ENCODE measurements around the gene UFD1. TPM values are rescaled to one million over a fixed set of nuclear protein-coding genes. Genes with fewer than 3 reads are reported as not detected.

Gene UFD1
- total RNA-seq, 2 experiments from 2014 or later: 65.0 to 78.0 TPM

- H3K27me3 Mint-ChIP-seq: no peaks in the 10 kb centered on the region
- DNase-seq (no peak), ATAC-seq (no peak)
- peaks cover 42% of the 10 kb centered on the region for H3K36me3 Mint-ChIP-seq (ENCODE audit: low read depth)
- H3K4me1 Mint-ChIP-seq (ENCODE audit: low read depth): no peaks in the 10 kb centered on the region
- no peak overlapping the region for H3K27ac Mint-ChIP-seq
- CTCF ChIA-PET: no interaction called here
- TF ChIP-seq CTCF (IDR thresholded peaks at IDR 0.05): no peak
- no peak overlapping the region for H3K4me3 Mint-ChIP-seq
- POLR2A ChIA-PET: interaction anchor here (1.0 kb wide), 1 partner anchor 25 kb away, joined by 3 read pairs; the partner anchor contains the start of gene HIRA
- intact Hi-C loops (cut with micrococcal nuclease): no loop called here
- no peaks in the 10 kb centered on the region for H3K9me3 Mint-ChIP-seq
Observed at GRCh38 chr22:19406281-19406811, 72.6 kb downstream of the UFD1 start.

GRCh38 chr22:19405652-19406051, 73.3 kb downstream of the UFD1 start:
- DNase-seq (no peak), ATAC-seq (no peak)
- TF ChIP-seq CTCF (IDR thresholded peaks at IDR 0.05): no peak
- intact Hi-C loops (cut with micrococcal nuclease): no loop called here
- ChIA-PET CTCF (no interaction called here), POLR2A (interaction anchor here (1.0 kb wide), 1 partner anchor 26 kb away, joined by 3 read pairs; the partner anchor contains the start of gene HIRA)
- H3K27ac Mint-ChIP-seq: no peak overlapping the region
- peaks cover 48% of the 10 kb centered on the region for H3K36me3 Mint-ChIP-seq (ENCODE audit: low read depth)
- H3K4me1 Mint-ChIP-seq (ENCODE audit: low read depth): no peaks in the 10 kb centered on the region
- no peaks in the 10 kb centered on the region for H3K9me3 Mint-ChIP-seq
- no peaks in the 10 kb centered on the region for H3K27me3 Mint-ChIP-seq
- H3K4me3 Mint-ChIP-seq: no peak overlapping the region

- intact Hi-C loops (cut with micrococcal nuclease): no loop called here
- ChIA-PET POLR2A (interaction anchor here (1.0 kb wide), 1 partner anchor 26 kb away, joined by 3 read pairs; the partner anchor contains the start of gene HIRA), CTCF (no interaction called here)
- ATAC-seq (no peak), DNase-seq (no peak)
- Mint-ChIP-seq H3K36me3 (ENCODE audit: low read depth) (peaks cover 48% of the 10 kb centered on the region), H3K27me3 (no peaks in the 10 kb centered on the region), H3K27ac (no peak overlapping the region), H3K9me3 (no peaks in the 10 kb centered on the region), H3K4me3 (no peak overlapping the region), H3K4me1 (ENCODE audit: low read depth) (no peaks in the 10 kb centered on the region)
- no peak for TF ChIP-seq CTCF (IDR thresholded peaks at IDR 0.05)
Observed at GRCh38 chr22:19405133-19405532, 73.9 kb downstream of the UFD1 start.

DNA sequence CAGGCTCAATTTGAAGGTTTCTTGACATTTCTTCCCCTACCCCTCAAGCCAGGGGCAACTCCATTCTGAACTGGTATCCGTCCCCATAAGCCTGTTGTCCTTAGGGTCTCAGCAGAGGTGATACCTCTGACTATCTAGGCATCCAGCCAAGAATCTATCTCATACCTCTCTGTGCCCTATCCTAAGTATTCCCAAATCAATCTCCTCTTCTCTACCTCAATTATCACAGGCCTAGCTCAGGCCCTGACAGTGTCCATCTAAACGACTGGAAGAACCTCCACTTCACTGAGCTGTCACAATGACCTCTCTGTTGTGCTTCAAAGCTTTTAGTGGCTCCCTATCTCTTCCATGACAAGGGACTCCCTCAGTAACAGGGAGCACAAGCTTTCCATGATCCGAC, 74.3 kb downstream of the UFD1 start:
- ChIA-PET CTCF (interaction anchor here (1.0 kb wide), 1 partner anchor 9 kb away, joined by 3 read pairs; no protein-coding TSS in a partner anchor), POLR2A (interaction anchor here (1.3 kb wide), 1 partner anchor 27 kb away, joined by 4 read pairs; the partner anchor contains the start of gene HIRA)
- TF ChIP-seq CTCF (IDR thresholded peaks at IDR 0.05): no peak
- Mint-ChIP-seq H3K27me3 (no peaks in the 10 kb centered on the region), H3K9me3 (no peaks in the 10 kb centered on the region), H3K36me3 (ENCODE audit: low read depth) (peaks cover 43% of the 10 kb centered on the region), H3K27ac (no peak overlapping the region), H3K4me1 (ENCODE audit: low read depth) (no peaks in the 10 kb centered on the region), H3K4me3 (no peak overlapping the region)
- intact Hi-C loops (cut with micrococcal nuclease): no loop called here
- DNase-seq (no peak), ATAC-seq (no peak)

- ATAC-seq: no peak
- Mint-ChIP-seq H3K4me3 (no peak overlapping the region), H3K4me1 (ENCODE audit: low read depth) (no peaks in the 10 kb centered on the region), H3K27me3 (no peaks in the 10 kb centered on the region), H3K27ac (no peak overlapping the region), H3K36me3 (ENCODE audit: low read depth) (peaks cover 40% of the 10 kb centered on the region), H3K9me3 (no peaks in the 10 kb centered on the region)
- intact Hi-C loops (cut with micrococcal nuclease): no loop called here
- ChIA-PET CTCF (no interaction called here), POLR2A (no interaction called here)
- DNase-seq: no peak
- TF ChIP-seq CTCF (IDR thresholded peaks at IDR 0.05): no peak
Observed at GRCh38 chr22:19402642-19403191, 76.3 kb downstream of the UFD1 start.

Data from activated CD8-positive, alpha-beta T cell treated with anti-CD3 and anti-CD28 coated beads for 36 hours (primary cell).